ENCODE results near the gene CREM. TPM values are rescaled to one million over a fixed set of nuclear protein-coding genes. Genes with fewer than 3 reads are reported as not detected.

Gene CREM
- total RNA-seq, 4 donors from 2014 or later: 12.8 to 15.7 (median 13.3) TPM

GRCh38 chr10:35165136-35165535, 38.5 kb downstream of the CREM start:
- TF ChIP-seq EP300 (IDR thresholded peaks at IDR 0.05) (no peak), CTCF (IDR thresholded peaks at IDR 0.05) (no peak), POLR2A (IDR thresholded peaks at IDR 0.05) (no peak), POLR2AphosphoS5 (IDR thresholded peaks at IDR 0.05) (no peak)
- Histone ChIP-seq H3K27me3 (no peaks in the 10 kb centered on the region), H3K4me1 (no peaks in the 10 kb centered on the region), H3K27ac (no peak overlapping the region), H3K9me3 (no peaks in the 10 kb centered on the region), H3K36me3 (no peaks in the 10 kb centered on the region), H3K4me3 (no peak overlapping the region)
- WGBS: 88% methylated on average over 4 of the region's 4 CpGs
- DNase-seq (ENCODE audit: low spot score in 2 of 2): no peak

GRCh38 chr10:35165811-35166210, 39.2 kb downstream of the CREM start:
- TF ChIP-seq CTCF (IDR thresholded peaks at IDR 0.05) (no peak), POLR2AphosphoS5 (IDR thresholded peaks at IDR 0.05) (no peak), EP300 (IDR thresholded peaks at IDR 0.05) (no peak), POLR2A (IDR thresholded peaks at IDR 0.05) (no peak)
- Histone ChIP-seq H3K27me3 (no peaks in the 10 kb centered on the region), H3K36me3 (no peaks in the 10 kb centered on the region), H3K27ac (no peak overlapping the region), H3K9me3 (no peaks in the 10 kb centered on the region), H3K4me3 (no peak overlapping the region), H3K4me1 (no peaks in the 10 kb centered on the region)
- no peak for DNase-seq (ENCODE audit: low spot score in 2 of 2)
- WGBS: 93% methylated on average over 2 of the region's 2 CpGs

GRCh38 chr10:35166607-35167006, 40.0 kb downstream of the CREM start:
- Histone ChIP-seq H3K4me3 (no peak overlapping the region), H3K9me3 (no peaks in the 10 kb centered on the region), H3K4me1 (no peaks in the 10 kb centered on the region), H3K36me3 (no peaks in the 10 kb centered on the region), H3K27me3 (no peaks in the 10 kb centered on the region), H3K27ac (no peak overlapping the region)
- no peak for DNase-seq (ENCODE audit: low spot score in 2 of 2)
- 91% methylated on average over 6 of the region's 6 CpGs for WGBS
- TF ChIP-seq POLR2AphosphoS5 (IDR thresholded peaks at IDR 0.05) (no peak), CTCF (IDR thresholded peaks at IDR 0.05) (no peak), EP300 (IDR thresholded peaks at IDR 0.05) (no peak), POLR2A (IDR thresholded peaks at IDR 0.05) (no peak)

- 98% methylated on average over 2 of the region's 2 CpGs for WGBS
- no peak for TF ChIP-seq EP300 (IDR thresholded peaks at IDR 0.05)
- no peak for TF ChIP-seq POLR2AphosphoS5 (IDR thresholded peaks at IDR 0.05)
- no peak for TF ChIP-seq POLR2A (IDR thresholded peaks at IDR 0.05)
- TF ChIP-seq CTCF (IDR thresholded peaks at IDR 0.05): no peak
- H3K36me3 ChIP-seq: no peaks in the 10 kb centered on the region
- H3K27me3 ChIP-seq: no peaks in the 10 kb centered on the region
- peaks cover 3% of the 10 kb centered on the region for H3K4me1 ChIP-seq
- DNase-seq (ENCODE audit: low spot score in 2 of 2): no peak
- H3K4me3 ChIP-seq: no peak overlapping the region
- H3K27ac ChIP-seq: no peak overlapping the region
- H3K9me3 ChIP-seq: no peaks in the 10 kb centered on the region
Measured at GRCh38 chr10:35167342-35167741, 40.7 kb downstream of the CREM start.

GRCh38 chr10:35172146-35172545, 45.5 kb downstream of the CREM start:
- H3K27ac ChIP-seq: no peak overlapping the region
- WGBS: 66% methylated on average over 1 of the region's 1 CpG
- peaks cover 3% of the 10 kb centered on the region for H3K4me1 ChIP-seq
- no peaks in the 10 kb centered on the region for H3K27me3 ChIP-seq
- no peak for DNase-seq (ENCODE audit: low spot score in 2 of 2)
- no peak for TF ChIP-seq POLR2AphosphoS5 (IDR thresholded peaks at IDR 0.05)
- no peak for TF ChIP-seq EP300 (IDR thresholded peaks at IDR 0.05)
- no peak for TF ChIP-seq CTCF (IDR thresholded peaks at IDR 0.05)
- TF ChIP-seq POLR2A (IDR thresholded peaks at IDR 0.05): no peak
- no peaks in the 10 kb centered on the region for H3K36me3 ChIP-seq
- no peaks in the 10 kb centered on the region for H3K9me3 ChIP-seq
- no peak overlapping the region for H3K4me3 ChIP-seq
